ENCODE measurements around the gene ARHGAP15.
"Not testable (repeated sequence)": the region's sequence is repeated elsewhere in the genome, so short reads cannot be mapped to it uniquely, and the experiment has no call there.

Gene ARHGAP15

DNA sequence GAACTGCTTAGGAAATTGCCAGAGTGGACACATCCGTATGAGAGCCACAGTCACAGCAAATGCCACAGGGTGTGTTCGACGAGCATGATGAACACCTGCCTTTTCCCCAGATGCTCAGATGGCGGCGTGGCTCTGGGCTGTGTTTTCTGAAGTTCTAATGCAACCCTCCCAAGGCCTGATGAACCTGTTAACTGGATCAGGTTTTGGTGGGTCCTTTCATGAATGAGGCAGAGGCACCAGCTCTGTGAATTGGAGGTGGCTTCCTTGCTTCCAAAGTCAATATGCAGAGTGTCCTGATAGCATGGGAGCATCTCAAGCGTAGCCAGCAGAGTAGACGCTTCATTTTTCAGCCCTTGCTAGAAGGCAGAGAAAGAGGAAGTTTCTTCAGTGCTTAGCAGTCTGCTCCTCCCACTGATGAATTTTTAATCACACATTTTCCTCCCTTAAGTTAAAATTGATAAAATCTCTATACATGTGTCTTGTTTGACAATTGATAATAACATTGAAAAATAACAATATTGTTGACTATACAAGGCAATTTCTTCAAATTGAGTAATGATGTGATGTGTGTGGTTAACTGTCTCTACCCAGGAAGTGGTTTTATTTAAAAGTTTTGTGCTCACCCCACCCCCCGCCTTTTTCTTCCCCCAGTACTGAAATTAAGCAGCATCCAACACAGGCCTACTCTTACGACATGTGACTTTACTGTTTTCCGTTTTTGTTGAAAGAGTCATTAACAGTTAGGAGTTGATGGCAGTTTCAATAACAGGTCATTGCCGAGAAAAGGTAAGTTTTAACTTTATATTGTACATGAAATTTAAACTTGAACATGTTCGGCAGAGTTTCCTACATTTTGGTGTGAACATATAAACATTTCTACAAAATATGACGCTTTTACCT, at the start of gene ARHGAP15:
Gene ARHGAP15, plus strand, starts transcription at position 739 of the 900 bp plus-strand sequence.
- H3K4me3 ChIP-seq (ENCODE audit: low read depth, low read length): no peak within 1 kb of the TSS

DNA sequence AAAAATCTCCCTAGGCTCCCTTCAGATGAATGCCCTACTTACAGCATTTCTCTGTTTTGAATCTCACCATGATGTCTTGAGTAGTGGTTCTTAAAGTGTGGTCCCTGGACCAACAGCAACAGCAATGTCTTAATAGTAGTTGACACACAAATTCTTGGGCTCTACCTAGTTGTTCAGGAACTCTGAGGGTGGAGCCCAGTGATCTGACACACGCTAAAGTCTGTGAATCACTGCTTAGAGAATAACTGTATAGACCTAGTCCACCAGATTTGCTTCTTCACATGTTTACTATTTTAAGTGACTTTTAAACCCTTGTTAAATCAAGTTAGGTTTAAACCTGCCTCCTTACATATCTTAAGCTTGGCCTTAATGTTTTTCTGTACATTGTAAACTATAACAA, 47.6 kb upstream of the ARHGAP15 start:
- TF ChIP-seq, protein P1, sequence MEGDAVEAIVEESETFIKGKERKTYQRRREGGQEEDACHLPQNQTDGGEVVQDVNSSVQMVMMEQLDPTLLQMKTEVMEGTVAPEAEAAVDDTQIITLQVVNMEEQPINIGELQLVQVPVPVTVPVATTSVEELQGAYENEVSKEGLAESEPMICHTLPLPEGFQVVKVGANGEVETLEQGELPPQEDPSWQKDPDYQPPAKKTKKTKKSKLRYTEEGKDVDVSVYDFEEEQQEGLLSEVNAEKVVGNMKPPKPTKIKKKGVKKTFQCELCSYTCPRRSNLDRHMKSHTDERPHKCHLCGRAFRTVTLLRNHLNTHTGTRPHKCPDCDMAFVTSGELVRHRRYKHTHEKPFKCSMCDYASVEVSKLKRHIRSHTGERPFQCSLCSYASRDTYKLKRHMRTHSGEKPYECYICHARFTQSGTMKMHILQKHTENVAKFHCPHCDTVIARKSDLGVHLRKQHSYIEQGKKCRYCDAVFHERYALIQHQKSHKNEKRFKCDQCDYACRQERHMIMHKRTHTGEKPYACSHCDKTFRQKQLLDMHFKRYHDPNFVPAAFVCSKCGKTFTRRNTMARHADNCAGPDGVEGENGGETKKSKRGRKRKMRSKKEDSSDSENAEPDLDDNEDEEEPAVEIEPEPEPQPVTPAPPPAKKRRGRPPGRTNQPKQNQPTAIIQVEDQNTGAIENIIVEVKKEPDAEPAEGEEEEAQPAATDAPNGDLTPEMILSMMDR (IDR thresholded peaks at IDR 0.05; ENCODE audit: low read depth, low read length): no peak
- H3K4me3 ChIP-seq (ENCODE audit: low read depth, low read length): no peak overlapping the region

More for the DNA sequence above, at the start of gene ARHGAP15:
- TF ChIP-seq, protein P1 (IDR thresholded peaks at IDR 0.05; ENCODE audit: low read depth, low read length): no peak

DNA sequence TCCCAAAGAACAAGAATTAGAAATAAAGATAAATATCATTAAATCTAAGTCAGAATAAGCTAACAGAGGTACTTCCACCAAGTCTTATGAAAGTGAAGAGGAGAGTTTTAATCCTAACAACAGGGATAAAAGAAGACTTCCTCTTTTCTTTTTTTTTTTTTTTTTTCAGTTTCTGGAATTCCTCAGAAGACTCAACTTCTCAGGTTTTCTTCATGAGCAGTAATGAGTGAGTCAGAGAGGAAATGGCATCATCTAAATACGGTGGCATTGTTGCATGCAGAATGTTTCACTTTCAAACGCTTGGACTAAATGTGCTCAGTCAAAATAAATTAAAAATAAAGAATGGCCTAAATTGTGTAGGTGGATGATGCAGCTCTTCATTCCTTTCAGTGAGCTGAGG, 45.6 kb upstream of the ARHGAP15 start:
- TF ChIP-seq, protein P1 (IDR thresholded peaks at IDR 0.05; ENCODE audit: low read depth, low read length): no peak
- H3K4me3 ChIP-seq (ENCODE audit: low read depth, low read length): peak overlapping the region; percentile 40

- TF ChIP-seq, protein P1 (IDR thresholded peaks at IDR 0.05; ENCODE audit: low read depth, low read length): no peak
- H3K4me3 ChIP-seq (ENCODE audit: low read depth, low read length): no peak overlapping the region
These were observed 44.8 kb upstream of the ARHGAP15 start for GRCh38 chr2:143084462-143084861.

GRCh38 chr2:143085125-143085784, 44.0 kb upstream of the ARHGAP15 start:
- TF ChIP-seq, protein P1 (IDR thresholded peaks at IDR 0.05; ENCODE audit: low read depth, low read length): no peak
- H3K4me3 ChIP-seq (ENCODE audit: low read depth, low read length): no peak overlapping the region

DNA sequence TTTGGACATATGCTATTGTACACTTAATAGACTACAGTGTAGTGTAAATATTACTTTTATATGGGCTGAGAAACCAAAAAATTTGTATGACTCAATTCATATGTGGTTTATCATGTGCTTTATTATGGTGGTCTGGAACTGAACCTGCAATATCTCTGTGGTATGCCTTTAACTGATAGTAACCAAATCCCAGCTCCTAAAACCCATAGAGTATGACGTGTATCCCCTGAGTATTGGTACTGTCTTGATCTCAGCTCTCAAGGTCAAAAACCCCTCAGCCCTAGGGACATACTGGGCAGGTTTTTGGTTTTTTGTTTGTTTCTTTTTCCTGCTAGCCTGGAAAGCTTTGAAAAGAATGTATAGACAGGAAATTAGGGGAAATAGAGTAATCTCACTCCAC, 42.2 kb upstream of the ARHGAP15 start:
- no peak overlapping the region for H3K4me3 ChIP-seq (ENCODE audit: low read depth, low read length)
- TF ChIP-seq, protein P1 (IDR thresholded peaks at IDR 0.05; ENCODE audit: low read depth, low read length): no peak

- H3K4me3 ChIP-seq (ENCODE audit: low read depth, low read length): no peak overlapping the region
- TF ChIP-seq, protein P1 (IDR thresholded peaks at IDR 0.05; ENCODE audit: low read depth, low read length): no peak
These were observed 40.8 kb upstream of the ARHGAP15 start for GRCh38 chr2:143088388-143088787.

- not testable (repeated sequence) for H3K4me3 ChIP-seq (ENCODE audit: low read depth, low read length)
These were observed 39.7 kb upstream of the ARHGAP15 start for GRCh38 chr2:143089520-143089919.
